PC-9 (cell line): ENCODE measurements around the gene E4F1. TPM values are rescaled to one million over a fixed set of nuclear protein-coding genes. Genes with fewer than 3 reads are reported as not detected.

ENCODE experiments used
- BruUV-seq: library from RNA; stranded (reverse); fragments of 400-500 nt; replicated peaks from 2 replicates; lab custom pipeline; 2021; lab: Mats Ljungman, UMichigan
- CTCF ChIA-PET: fragments of 300-600 bp; sonication (Branson Sonifier 250); formaldehyde crosslinking; loops from one replicate; lab custom pipeline; 2022; ENCODE audit warnings: antibody characterized with exemption; lab: Charles Lee
- POLR2A ChIA-PET: fragments of 300-600 bp; sonication (Branson Sonifier 250); formaldehyde crosslinking; loops from one replicate; lab custom pipeline; 2022; ENCODE audit warnings: antibody characterized with exemption; ENCODE audit not compliant: unreplicated experiment; lab: Charles Lee
- DNase-seq, 2 experiments: peaks; one replicate each; pipeline versions ENCODE4 v3.0.0 to v3.0.0-alpha.2; 2015 to 2022; ENCODE audit warnings: mixed read lengths in 1 of 2
- H2AFZ ChIP-seq: fragments of 200-600 bp; sonication (generic); 2 replicates; pipeline ENCODE4 v1.8.1; 2017; ENCODE audit warnings: antibody characterized with exemption
- H3F3A ChIP-seq: fragments of 200-600 bp; sonication (generic); 2 replicates; pipeline ENCODE4 v1.8.1; 2017; ENCODE audit warnings: antibody characterized with exemption, mild to moderate bottlenecking, low read depth; ENCODE audit not compliant: insufficient read depth
- H3K27ac ChIP-seq: fragments of 200-600 bp; sonication (generic); 2 replicates; pipeline ENCODE4 v1.6.1; 2016; ENCODE audit warnings: mixed run types
- H3K27me3 ChIP-seq: fragments of 200-600 bp; sonication (generic); 2 replicates; pipeline ENCODE4 v1.6.1; 2016; ENCODE audit warnings: low read depth, mixed run types; ENCODE audit not compliant: insufficient read depth
- H3K36me3 ChIP-seq: fragments of 200-600 bp; sonication (generic); 2 replicates; pipeline ENCODE4 v1.6.1; 2016; ENCODE audit warnings: low read depth, mixed run types
- H3K4me1 ChIP-seq: fragments of 200-600 bp; sonication (generic); replicated peaks from 2 replicates; pipeline ENCODE4 v1.6.1; 2016; ENCODE audit warnings: mixed run types; ENCODE audit not compliant: insufficient read depth
- H3K4me2 ChIP-seq: fragments of 200-600 bp; sonication (generic); 2 replicates; pipeline ENCODE4 v1.6.1; 2017; ENCODE audit warnings: mixed run types
- H3K4me3 ChIP-seq: fragments of 200-600 bp; sonication (generic); 2 replicates; pipeline ENCODE4 v1.6.1; 2016; ENCODE audit warnings: mixed run types
- H3K79me2 ChIP-seq: fragments of 200-600 bp; sonication (generic); 2 replicates; pipeline ENCODE4 v1.6.1; 2017; ENCODE audit warnings: low read depth, mixed run types
- H3K9me2 ChIP-seq: fragments of 200-600 bp; sonication (generic); 2 replicates; pipeline ENCODE4 v1.8.1; 2017; ENCODE audit warnings: mild to moderate bottlenecking; ENCODE audit not compliant: insufficient read depth
- H3K9me3 ChIP-seq: fragments of 200-600 bp; sonication (generic); 2 replicates; pipeline ENCODE4 v1.8.1; 2016; ENCODE audit warnings: low read depth; ENCODE audit not compliant: insufficient read depth
- H4K20me1 ChIP-seq: fragments of 200-600 bp; sonication (generic); 2 replicates; pipeline ENCODE4 v1.8.1; 2017; ENCODE audit not compliant: insufficient read depth
- CTCF ChIP-seq: fragments of 200-600 bp; sonication (generic); conservative IDR thresholded peaks from 2 replicates; pipeline ENCODE4 v1.6.1; 2017; ENCODE audit warnings: mixed run types, antibody characterized with exemption, mild to moderate bottlenecking, moderate library complexity
- EZH2 ChIP-seq: fragments of 200-600 bp; sonication (generic); IDR thresholded peaks from 2 replicates; pipeline ENCODE4 v1.8.0; 2017; ENCODE audit warnings: antibody characterized with exemption, low read depth
- intact Hi-C: fragments of 100-400 bp; cut with micrococcal nuclease; formaldehyde crosslinking; loops from one replicate; pipeline ENCODE4 v1.10.0; 2022; ENCODE audit not compliant: unreplicated experiment
- total RNA-seq: library from RNA; stranded (reverse); gene quantifications from 2 replicates; pipeline ENCODE4 v1.2.3, GENCODE V29; 2021

Gene E4F1
- total RNA-seq, 1 experiment from 2014 or later: 38.8 TPM

DNA sequence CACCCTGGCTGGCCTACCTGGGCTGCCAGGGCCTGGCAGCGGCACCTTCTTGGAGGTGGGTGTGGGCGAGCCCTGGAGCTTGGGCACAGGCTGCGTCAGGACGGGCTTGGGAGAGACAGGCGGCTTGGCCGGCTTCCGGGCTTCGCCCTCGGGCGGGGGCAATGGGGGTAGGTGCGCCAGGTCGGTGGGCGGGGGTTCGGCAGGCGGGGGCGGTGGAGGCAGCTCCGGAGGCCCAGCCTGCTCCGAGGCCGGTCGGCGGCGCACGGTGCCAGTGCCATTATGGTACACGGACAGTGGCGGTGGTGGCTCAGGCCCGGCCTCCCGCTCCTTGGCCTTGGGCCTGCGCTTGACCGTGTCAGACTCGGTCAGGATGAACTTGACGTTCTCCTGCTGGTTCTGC lies 43.8 kb upstream of the E4F1 start:
- H2AFZ ChIP-seq: no peak overlapping the region
- ChIA-PET CTCF (no interaction called here), POLR2A (no interaction called here)
- no peaks in the 10 kb centered on the region for H3K27me3 ChIP-seq
- no peaks in the 10 kb centered on the region for H3K79me2 ChIP-seq
- no peak for TF ChIP-seq CTCF
- no peak for TF ChIP-seq EZH2
- no peak for DNase-seq
- no peak overlapping the region for H3K4me3 ChIP-seq
- no peaks in the 10 kb centered on the region for H3K4me1 ChIP-seq
- H3F3A ChIP-seq: no peaks in the 10 kb centered on the region; the same call in 1 of the 2 replicates
- intact Hi-C loops: no loop called here
- H3K4me2 ChIP-seq: no peak overlapping the region
- H3K9me3 ChIP-seq: no peaks in the 10 kb centered on the region
- no peak overlapping the region for H3K27ac ChIP-seq
- 0 out of 2 replicates have a peak, but pooled peaks cover 5% of the 10 kb centered on the region for H4K20me1 ChIP-seq
- H3K36me3 ChIP-seq: no peaks in the 10 kb centered on the region
- no peaks in the 10 kb centered on the region for H3K9me2 ChIP-seq
- no TSS peak for BruUV-seq

DNA sequence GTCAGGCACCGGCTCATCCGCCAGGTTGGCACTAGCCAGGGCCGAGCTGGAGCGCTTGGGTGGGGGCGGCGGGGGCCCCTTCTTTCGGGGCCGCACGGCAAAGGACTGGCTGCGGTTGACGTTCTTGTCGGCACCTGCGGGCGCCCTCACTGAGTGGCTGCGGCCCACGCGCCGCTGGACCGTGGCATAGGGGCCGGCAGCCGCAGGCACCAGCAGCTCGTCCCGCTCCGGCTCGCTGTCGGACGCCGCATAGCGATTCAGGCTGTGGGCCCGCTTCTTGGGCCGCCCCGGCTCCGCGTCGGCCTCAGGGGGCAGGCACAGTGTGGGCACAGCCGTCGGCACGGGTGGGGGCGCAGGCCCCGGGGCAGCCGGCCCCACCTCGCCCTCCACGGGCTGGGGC lies 42.9 kb upstream of the E4F1 start:
- TF ChIP-seq EZH2 (no peak), CTCF (no peak)
- Histone ChIP-seq H3K36me3 (no peaks in the 10 kb centered on the region), H3K9me2 (no peaks in the 10 kb centered on the region), H3K9me3 (no peaks in the 10 kb centered on the region), H4K20me1 (0 out of 2 replicates have a peak, but pooled peaks cover 3% of the 10 kb centered on the region), H3K4me2 (no peak overlapping the region), H3K4me1 (no peaks in the 10 kb centered on the region), H3F3A (no peaks in the 10 kb centered on the region; the same call in 1 of the 2 replicates), H3K79me2 (no peaks in the 10 kb centered on the region), H3K4me3 (no peak overlapping the region), H3K27ac (no peak overlapping the region), H2AFZ (no peak overlapping the region), H3K27me3 (no peaks in the 10 kb centered on the region)
- no TSS peak for BruUV-seq
- intact Hi-C loops: no loop called here
- CTCF ChIA-PET: no interaction called here
- DNase-seq: no peak
- POLR2A ChIA-PET: no interaction called here

GRCh38 chr16:2180962-2181923 lies 42.1 kb upstream of the E4F1 start:
- Histone ChIP-seq H3F3A (no peaks in the 10 kb centered on the region; the same call in 1 of the 2 replicates), H3K79me2 (no peaks in the 10 kb centered on the region), H4K20me1 (0 out of 2 replicates have a peak, but pooled peaks cover 3% of the 10 kb centered on the region), H3K27ac (no peak overlapping the region), H3K9me3 (no peaks in the 10 kb centered on the region), H3K36me3 (no peaks in the 10 kb centered on the region), H2AFZ (no peak overlapping the region), H3K4me1 (no peaks in the 10 kb centered on the region), H3K4me2 (no peak overlapping the region), H3K4me3 (no peak overlapping the region), H3K27me3 (no peaks in the 10 kb centered on the region), H3K9me2 (no peaks in the 10 kb centered on the region)
- intact Hi-C loops: no loop called here
- TF ChIP-seq CTCF (no peak), EZH2 (no peak)
- BruUV-seq: no TSS peak
- DNase-seq: no peak
- ChIA-PET POLR2A (no interaction called here), CTCF (no interaction called here)
